ENCODE results near the gene UMOD. TPM values are rescaled to one million over a fixed set of nuclear protein-coding genes. Genes with fewer than 3 reads are reported as not detected.

The UMOD gene
- polyA plus RNA-seq, 1 donor: not detected

Other genes with a start within 250 kb of the UMOD start
- 5.4 TPM for gene GP2, start 25.2 kb downstream of the UMOD start, polyA plus RNA-seq
- gene PDILT, start 52.0 kb upstream of the UMOD start, polyA plus RNA-seq: not detected
- 0.48 TPM for gene ACSM5, start 56.8 kb upstream of the UMOD start, polyA plus RNA-seq
- 0.30 TPM for gene ACSM2A, start 98.8 kb upstream of the UMOD start, polyA plus RNA-seq
- gene ACSM2B, start 223.7 kb upstream of the UMOD start, polyA plus RNA-seq: 1.4 TPM

Data from large intestine (tissue), 1 donor.